Sciatic nerve (tissue), 2 donors: Measurements from ENCODE around the gene ZMAT5. TPM values are rescaled to one million over a fixed set of nuclear protein-coding genes. Genes with fewer than 3 reads are reported as not detected.

Experiments
- ATAC-seq: fragments of 200-7000 bp; cut with Tn5 transposase; one replicate; pipeline ENCODE4 v1.9.1; 2020; ENCODE audit warnings: mild to moderate bottlenecking, moderate library complexity
- DNase-seq: peaks from one replicate; pipeline ENCODE4 v3.0.0-alpha.2; 2020; ENCODE audit warnings: low spot score
- intact Hi-C: fragments of 100-400 bp; cut with DNase I; formaldehyde crosslinking; loops from one replicate; pipeline ENCODE4 v1.14.2; 2022
- total RNA-seq: library from RNA; stranded (reverse); fragmentation: NEBNext Ultra II Directional; extraction: Animal tissue kit (Norgen Biotek cat#: 25700); gene quantifications from one replicate; pipeline ENCODE4 v1.2.1, GENCODE V29; 2021
- donor health status: DM: no; HTN: no; CAD: no.
- donor health status: DM: no; HTN: no; CAD: no.

Gene ZMAT5
- 23.6 TPM for total RNA-seq

DNA sequence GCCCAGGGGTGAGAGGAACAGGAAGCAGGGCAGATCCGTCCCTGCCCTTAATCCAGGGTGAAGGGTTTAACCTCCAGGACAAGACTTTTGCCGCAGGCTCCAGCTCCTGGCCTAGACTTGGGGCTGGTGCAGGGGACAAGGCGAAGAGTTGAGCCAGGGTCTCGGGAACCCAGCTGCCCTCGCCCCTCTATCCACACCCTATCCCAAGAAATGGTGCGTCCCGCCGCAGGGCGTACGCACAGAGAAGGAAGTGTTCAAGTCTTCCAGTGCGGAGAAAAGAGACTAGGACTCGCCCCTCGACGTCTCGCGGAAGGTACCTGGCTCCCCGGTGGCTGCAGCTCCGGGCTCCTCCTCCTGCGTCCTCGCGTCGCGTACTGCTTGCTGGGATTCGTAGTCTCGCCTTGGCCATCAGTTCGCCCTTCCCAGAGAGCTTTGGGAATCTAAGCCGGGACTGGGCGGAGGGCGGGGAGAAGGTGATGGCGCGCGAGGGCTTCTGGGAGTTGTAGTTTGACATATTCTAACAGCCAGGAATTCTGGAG, at the start of gene ZMAT5:
Gene ZMAT5, minus strand, starts transcription at position 376 of the 539 bp plus-strand sequence. CDS start 18,463 bp downstream, outside the sequence.
- DNase-seq (peak; percentile 94), ATAC-seq (peak; percentile 99)
- intact Hi-C loops: no loop called here

DNA sequence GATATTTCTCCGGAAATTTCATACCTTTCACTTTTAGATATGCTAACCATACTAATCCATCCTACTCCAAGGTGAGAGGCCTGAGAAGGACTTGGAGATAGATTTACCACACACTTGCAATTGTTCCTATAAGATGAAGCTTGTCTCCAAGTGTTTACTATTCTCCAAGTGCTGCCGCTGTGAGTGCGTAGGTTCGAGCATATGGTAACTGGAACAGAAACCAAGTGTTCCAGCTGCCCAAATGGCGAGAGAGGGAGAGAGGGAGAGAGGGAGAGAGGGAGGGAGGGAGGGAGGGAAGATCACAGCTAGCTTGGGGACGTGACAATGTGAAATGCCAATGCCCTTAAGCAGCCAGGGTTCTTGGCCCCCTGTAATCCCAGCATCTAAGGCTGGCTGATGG, 49.7 kb upstream of the ZMAT5 start:
- ATAC-seq (no peak), DNase-seq (no peak)
- intact Hi-C loops: no loop called here

DNA sequence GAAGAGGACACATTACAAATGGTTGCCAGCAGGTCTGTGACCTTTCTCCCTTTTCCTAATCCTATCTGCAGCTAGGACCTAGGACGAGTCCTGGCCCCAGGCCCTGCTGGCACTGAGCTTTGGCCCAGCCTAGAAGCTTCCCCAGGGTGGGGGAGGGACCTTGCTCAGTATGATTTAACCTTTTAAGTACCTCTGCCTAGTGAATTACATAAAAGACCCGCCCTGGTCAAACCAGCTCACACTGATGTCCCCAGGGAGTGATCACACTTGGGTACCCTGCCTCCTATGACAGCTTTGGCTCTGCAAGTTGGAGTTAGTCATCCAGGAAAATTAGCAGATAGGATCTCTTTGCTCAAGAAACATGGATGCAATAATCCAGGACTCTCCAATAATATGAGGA, 49.3 kb upstream of the ZMAT5 start:
- ATAC-seq (peak; percentile 69), DNase-seq (no peak)
- intact Hi-C loops: no loop called here

DNA sequence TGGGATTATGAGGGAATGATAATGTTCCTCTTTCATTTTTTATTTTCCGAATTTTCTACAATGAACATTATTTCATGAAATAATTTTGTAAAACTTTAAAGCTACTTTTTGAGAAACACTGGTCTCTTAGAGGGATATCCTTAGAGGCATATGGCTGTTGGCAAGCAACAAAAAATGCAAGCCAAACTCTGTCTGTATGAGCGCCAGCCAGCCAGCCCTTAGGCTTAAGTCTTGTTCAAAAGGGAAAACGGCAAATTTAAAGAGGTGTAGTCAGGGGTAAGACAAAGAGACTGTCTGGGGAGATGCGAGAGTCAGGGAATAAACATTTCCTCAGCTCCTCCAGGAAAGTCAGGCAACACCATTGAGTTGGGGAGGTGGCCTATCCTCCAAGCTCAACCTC, 48.8 kb upstream of the ZMAT5 start:
- ATAC-seq (peak; percentile 44), DNase-seq (no peak)
- intact Hi-C loops: no loop called here

DNA sequence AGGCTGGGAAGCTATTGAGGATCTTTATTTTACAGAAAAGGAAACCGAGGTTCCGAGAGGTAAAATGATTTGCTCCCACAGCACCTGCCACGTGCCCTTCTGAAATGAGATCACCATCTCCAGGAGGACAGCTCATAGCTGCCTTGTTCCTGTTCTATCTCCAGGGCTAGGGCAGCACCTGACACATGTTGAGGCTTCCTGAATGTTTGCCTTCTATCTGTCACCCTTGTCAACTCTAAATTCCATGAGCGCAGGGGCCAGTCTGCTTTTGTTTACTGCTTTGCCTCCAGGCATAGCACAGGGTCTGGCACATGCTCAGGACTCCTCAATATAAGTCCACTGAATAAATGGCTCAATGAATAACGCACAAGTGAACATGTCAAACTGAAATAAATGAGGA, 47.2 kb upstream of the ZMAT5 start:
- ATAC-seq (no peak), DNase-seq (no peak)
- intact Hi-C loops: no loop called here

DNA sequence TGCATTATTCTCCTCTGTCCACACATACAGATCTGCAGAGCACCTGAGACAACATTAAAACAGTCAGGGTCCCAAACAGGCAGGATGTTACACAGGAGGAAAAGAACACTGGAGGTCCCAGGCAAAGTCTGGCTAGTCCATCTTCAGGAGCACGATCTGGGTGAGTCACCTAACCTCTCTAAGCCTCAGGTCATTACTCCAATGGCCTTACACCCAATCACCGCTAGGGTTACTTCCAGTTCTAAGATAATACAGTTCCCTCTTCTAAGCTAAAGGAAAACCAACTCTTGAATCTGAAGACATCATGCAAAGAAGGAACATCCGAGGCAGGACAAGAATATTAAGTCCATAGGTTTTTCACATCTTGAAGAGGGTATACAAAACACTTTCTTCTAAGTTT, 46.8 kb upstream of the ZMAT5 start:
- ATAC-seq: no peak
- no peak for DNase-seq
- intact Hi-C loops: no loop called here

DNA sequence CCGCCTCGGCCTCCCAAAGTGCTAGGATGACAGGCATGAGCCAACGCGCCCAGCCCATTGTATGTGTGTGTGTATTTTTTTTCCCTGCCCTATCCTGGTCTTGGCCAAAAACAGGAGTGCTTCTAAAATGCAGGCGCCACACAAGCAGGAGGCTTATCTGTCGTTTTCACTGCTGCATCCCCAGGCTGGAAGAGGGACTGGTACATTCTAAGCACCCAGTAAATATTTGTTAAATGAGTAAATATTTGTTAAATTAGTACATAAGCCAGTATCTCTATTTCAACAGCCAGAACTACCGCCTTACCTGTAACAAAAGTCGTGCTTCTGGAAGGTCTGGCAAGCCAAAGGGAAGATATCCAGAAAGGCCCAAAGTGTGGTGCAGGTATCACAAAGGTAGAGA, 46.3 kb upstream of the ZMAT5 start:
- ATAC-seq (no peak), DNase-seq (no peak)
- intact Hi-C loops: no loop called here

DNA sequence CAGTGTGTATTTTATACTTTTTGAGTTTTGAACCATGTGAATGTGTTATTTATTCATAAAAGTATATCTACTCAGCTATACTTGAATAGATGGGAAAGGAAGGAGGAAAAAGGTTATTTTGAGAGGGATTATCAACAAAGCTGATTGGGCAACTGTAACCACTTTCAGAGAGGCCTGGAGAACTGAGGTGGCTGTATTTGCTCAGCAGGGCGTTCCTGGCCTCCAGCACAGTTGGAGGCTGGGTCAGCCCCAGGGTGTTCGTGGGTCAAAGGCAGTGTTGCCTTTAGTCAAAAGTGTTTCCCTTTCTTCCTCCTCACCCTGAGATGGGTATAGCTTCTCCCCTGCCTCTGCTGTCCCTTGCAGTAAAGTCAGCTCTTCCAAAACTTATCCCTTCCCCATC, 44.6 kb upstream of the ZMAT5 start:
- ATAC-seq (peak; percentile 41), DNase-seq (no peak)
- intact Hi-C loops: loop anchor here (2.0 kb wide), 1 partner anchor 47 kb away; no protein-coding TSS in a partner anchor

DNA sequence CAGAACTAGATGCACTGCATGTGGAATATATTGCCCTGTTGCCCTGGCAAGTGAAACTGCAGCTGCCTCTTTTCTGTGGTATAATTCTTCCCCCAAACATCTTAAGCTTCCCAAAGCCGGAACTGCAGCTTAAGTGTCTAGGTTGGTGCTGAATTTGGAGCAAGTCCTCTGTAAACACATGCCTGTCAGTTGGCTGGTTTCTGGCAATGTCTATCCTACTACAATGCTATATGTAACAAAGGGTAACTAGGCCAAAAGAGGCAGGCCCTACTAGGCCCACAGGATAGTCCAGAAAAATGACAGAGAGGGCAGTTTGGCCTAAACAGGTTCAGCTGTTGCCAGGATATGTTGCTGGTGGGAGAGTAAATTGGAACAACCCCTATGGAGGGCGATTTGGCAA, 43.4 kb upstream of the ZMAT5 start:
- intact Hi-C loops: loop anchor here (2.0 kb wide), 1 partner anchor 49 kb away; no protein-coding TSS in a partner anchor
- DNase-seq: no peak
- no peak for ATAC-seq

DNA sequence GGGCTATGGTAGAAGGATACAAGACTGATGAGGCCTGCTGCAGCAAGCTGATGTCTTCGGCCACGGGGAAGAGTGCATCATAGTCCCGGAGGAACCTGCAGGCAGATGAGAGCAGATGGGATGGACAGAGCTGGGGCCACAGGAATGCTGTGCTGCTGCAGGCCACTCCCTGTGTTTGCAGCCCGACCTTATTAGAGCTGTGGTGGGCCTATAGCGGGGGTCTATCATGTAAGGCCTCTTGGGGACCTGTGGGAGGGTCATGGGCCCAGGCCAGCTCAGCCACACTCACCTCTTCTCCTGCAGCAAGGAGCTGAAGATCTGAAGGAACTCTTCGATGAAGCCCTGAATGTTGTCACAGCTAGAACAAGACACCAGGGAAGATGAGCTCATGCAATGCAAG, 39.4 kb upstream of the ZMAT5 start:
- DNase-seq (no peak), ATAC-seq (no peak)
- intact Hi-C loops: no loop called here

DNA sequence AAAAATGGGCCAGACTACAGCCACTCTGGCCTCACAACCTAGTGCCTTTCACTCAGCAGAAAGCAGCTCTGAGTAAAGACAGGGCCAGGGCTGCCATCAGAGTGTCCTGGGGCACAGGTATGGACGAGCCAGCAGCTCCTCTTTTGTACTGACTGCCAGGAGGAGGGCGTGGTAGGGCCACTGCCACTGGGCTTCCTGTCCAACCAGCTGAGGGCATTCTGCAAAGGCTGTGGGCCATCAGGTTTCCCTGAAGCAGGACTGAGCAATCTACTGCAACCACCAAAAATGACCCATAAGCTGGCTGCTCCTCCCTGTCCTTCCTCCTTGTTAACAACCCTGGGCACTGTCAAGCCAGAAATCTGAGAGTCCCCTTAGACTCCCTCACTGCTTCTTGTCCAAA, 38.2 kb upstream of the ZMAT5 start:
- DNase-seq (no peak), ATAC-seq (no peak)
- intact Hi-C loops: no loop called here

- ATAC-seq: no peak
- intact Hi-C loops: no loop called here
Measured at GRCh38 chr22:29803190-29803589, 36.4 kb upstream of the ZMAT5 start.

DNA sequence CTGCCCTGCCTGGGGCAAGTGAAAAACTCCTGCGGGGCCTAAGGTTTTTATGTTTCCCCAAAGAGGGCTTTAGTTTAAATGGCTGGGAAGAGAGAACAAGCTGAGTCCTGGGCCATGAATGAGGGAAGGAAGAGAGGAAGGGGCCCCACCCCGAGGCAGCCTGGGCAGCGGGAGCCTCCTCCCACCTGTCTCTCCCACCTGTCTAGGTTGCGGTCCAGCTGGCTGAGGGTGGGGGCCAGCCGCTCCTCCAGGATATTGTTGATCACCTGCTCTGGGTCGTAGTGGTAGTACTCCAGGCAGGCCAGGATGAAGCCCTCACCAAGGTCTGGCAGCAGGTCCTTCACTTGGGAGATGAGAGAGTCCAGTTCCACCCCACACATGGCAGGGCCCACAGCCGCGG, 35.0 kb upstream of the ZMAT5 start:
- no peak for DNase-seq
- intact Hi-C loops: no loop called here
- no peak for ATAC-seq

More at GRCh38 chr22:29803190-29803589, 36.4 kb upstream of the ZMAT5 start:
- no peak for DNase-seq

DNA sequence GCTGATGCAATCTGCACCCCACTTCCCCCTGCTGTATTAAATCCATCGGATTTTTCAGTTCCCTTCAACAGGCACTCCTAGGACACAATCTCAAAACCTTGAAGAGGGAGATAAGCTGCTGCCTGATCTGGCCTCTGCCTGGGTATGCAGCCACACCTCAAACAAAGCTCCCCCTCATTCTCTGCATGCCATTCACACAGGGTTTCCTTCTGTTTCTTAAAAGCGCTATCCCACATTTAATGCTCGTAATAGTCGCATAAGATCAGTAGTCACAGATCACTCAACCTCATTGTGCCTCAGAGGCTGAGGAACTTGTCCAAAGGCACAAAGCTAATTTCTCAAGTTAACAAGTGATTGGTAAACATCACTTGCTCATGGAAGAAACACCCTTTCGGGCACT, 34.3 kb upstream of the ZMAT5 start:
- ATAC-seq (no peak), DNase-seq (no peak)
- intact Hi-C loops: no loop called here

DNA sequence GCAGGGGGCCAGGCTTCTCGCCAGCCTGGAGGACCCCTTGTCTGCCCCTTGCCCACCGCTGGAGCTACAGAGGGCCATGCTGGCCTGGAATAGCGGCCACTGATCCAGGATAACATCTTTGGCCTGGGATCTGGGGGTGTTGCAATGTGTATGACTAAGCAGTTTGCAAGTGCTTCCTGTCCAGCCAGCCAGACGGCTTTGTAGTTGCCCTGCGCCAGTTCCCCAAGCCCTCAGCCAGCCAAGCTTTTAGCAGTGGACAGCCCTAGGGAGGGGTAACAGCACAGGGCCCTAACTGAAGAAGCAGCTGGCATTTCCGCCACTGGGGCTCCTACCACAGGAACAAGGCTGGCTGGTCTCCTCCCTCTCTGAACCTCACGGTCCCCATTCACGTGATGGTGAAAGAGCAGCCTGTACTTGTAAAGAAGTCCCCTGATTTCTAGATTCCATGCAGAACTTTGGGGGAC, 32.4 kb upstream of the ZMAT5 start:
- ATAC-seq (peak; percentile 95), DNase-seq (peak; percentile 84)
- intact Hi-C loops: no loop called here

DNA sequence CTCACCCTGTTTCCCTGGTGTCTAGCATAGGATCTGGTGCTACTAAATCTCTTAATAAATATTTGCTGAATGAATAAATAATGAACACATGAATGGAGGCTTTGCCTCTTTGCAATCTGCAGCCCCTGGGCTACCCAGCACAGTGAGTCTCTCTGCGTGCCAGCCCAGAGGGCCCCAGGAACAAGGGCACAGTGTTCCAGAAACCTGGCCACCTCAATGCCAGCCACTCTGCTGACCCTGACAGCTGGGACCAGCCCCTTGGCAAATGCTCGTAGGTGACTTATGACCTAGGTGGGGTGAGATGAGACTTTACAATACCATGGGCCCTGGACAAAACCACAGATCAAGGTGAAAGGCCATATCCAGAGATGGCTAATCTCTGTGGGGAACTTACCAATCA, 32.0 kb upstream of the ZMAT5 start:
- DNase-seq: no peak
- ATAC-seq: peak; percentile 5
- intact Hi-C loops: no loop called here

DNA sequence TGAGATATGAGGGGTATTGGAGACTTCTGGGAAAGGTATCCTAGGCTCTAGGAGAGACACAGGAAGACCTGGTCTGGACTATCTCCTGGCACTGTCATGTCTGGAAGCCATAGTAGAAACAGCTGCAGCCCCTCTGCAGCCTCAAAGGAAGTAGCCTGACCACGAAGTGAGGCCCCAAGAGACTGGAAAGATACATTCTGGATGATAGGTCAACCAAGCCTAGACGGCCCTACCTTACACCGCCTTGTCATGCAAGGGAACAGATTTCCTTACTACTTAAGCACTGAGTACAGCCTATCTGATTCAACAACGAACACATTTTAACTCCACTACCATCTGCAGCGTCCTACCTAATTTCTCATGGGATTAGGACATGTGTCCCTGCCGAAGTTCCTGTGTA, 31.5 kb upstream of the ZMAT5 start:
- peak; percentile 2 for ATAC-seq
- intact Hi-C loops: no loop called here
- no peak for DNase-seq

- ATAC-seq (no peak), DNase-seq (no peak)
- intact Hi-C loops: no loop called here
Measured at GRCh38 chr22:29797351-29797750, 30.5 kb upstream of the ZMAT5 start.

- no peak for ATAC-seq
- intact Hi-C loops: no loop called here
- no peak for DNase-seq
Measured at GRCh38 chr22:29795663-29796062, 28.9 kb upstream of the ZMAT5 start.

DNA sequence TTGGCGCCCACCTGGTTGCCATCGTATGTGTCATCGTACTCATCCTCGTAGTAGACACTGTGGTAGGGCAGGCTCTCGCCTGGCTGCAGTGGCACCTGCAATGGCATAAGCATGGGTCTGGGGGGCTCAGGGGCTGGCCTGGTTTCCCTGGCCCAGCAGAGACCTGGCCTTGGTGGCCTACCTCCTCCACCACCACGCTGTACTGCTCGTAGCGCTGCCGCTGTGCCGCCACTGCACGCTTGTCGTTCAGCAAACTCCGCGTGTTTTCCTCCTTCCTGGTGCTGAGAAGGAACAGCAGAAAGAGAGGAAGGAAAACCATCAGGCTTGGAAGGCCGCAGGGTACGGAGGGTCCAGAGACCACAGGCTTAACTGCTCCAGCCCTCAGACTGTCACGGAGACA, 26.6 kb upstream of the ZMAT5 start:
- ATAC-seq (no peak), DNase-seq (no peak)
- intact Hi-C loops: no loop called here

- ATAC-seq: no peak
- DNase-seq: no peak
- intact Hi-C loops: no loop called here
Measured at GRCh38 chr22:29790061-29790460, 23.3 kb upstream of the ZMAT5 start.
